ENCODE measurements around the gene MYZAP.

Gene MYZAP

GRCh38 chr15:57589754-57590153 is 1.9 kb upstream of the MYZAP start:
- Histone ChIP-seq H3K9me2 (replicated peaks; ENCODE audit: low read depth, low read length) (no peaks in the 10 kb centered on the region), H3F3A (ENCODE audit: low read depth) (no peaks in the 10 kb centered on the region), H3K4me2 (ENCODE audit: low read depth, low read length, poor library complexity, severe bottlenecking) (no peak overlapping the region), H3K4me1 (ENCODE audit: insufficient read depth, low read length, poor library complexity, severe bottlenecking) (peaks cover under 1% of the 10 kb centered on the region), H3K4me3 (ENCODE audit: low read length, poor library complexity, severe bottlenecking) (no peak overlapping the region), H3K36me3 (ENCODE audit: insufficient read depth, low read length) (no peaks in the 10 kb centered on the region), H3K9ac (ENCODE audit: low read depth, low read length, poor library complexity, severe bottlenecking) (no peak overlapping the region), H2AFZ (ENCODE audit: low read length) (no peak overlapping the region), H3K27me3 (ENCODE audit: insufficient read depth, low read length, poor library complexity, severe bottlenecking) (no peaks in the 10 kb centered on the region), H4K20me1 (ENCODE audit: insufficient read depth, low read length, poor library complexity, severe bottlenecking) (no peaks in the 10 kb centered on the region), H3K9me3 (ENCODE audit: insufficient read depth, low read depth, low read length) (no peaks in the 10 kb centered on the region), H3K79me2 (ENCODE audit: insufficient read depth, low read length) (no peaks in the 10 kb centered on the region)
- no peak for TF ChIP-seq CTCF (conservative IDR thresholded peaks at IDR 0.05; ENCODE audit: low read length)
- no peak for TF ChIP-seq EZH2phosphoT487 (IDR thresholded peaks at IDR 0.05; ENCODE audit: borderline replicate concordance)

GRCh38 chr15:57591237-57591821 is 375 bp upstream of the MYZAP start:
- no peaks in the 10 kb centered on the region for H3K79me2 ChIP-seq (ENCODE audit: insufficient read depth, low read length)
- no peaks in the 10 kb centered on the region for H3K27me3 ChIP-seq (ENCODE audit: insufficient read depth, low read length, poor library complexity, severe bottlenecking)
- H3K9me3 ChIP-seq (ENCODE audit: insufficient read depth, low read depth, low read length): no peaks in the 10 kb centered on the region
- TF ChIP-seq EZH2phosphoT487 (IDR thresholded peaks at IDR 0.05; ENCODE audit: borderline replicate concordance): no peak
- no peak for TF ChIP-seq CTCF (conservative IDR thresholded peaks at IDR 0.05; ENCODE audit: low read length)
- no peaks in the 10 kb centered on the region for H3K36me3 ChIP-seq (ENCODE audit: insufficient read depth, low read length)
- H3F3A ChIP-seq (ENCODE audit: low read depth): no peaks in the 10 kb centered on the region
- H3K4me2 ChIP-seq (ENCODE audit: low read depth, low read length, poor library complexity, severe bottlenecking): no peak overlapping the region
- H2AFZ ChIP-seq (ENCODE audit: low read length): no peak overlapping the region
- H3K9ac ChIP-seq (ENCODE audit: low read depth, low read length, poor library complexity, severe bottlenecking): no peak overlapping the region
- H4K20me1 ChIP-seq (ENCODE audit: insufficient read depth, low read length, poor library complexity, severe bottlenecking): no peaks in the 10 kb centered on the region
- H3K4me3 ChIP-seq (ENCODE audit: low read length, poor library complexity, severe bottlenecking): no peak overlapping the region
- no peaks in the 10 kb centered on the region for H3K9me2 ChIP-seq (replicated peaks; ENCODE audit: low read depth, low read length)
- peaks cover 7% of the 10 kb centered on the region for H3K4me1 ChIP-seq (ENCODE audit: insufficient read depth, low read length, poor library complexity, severe bottlenecking)

- no peaks in the 10 kb centered on the region for H3K9me2 ChIP-seq (replicated peaks; ENCODE audit: low read depth, low read length)
- H3K36me3 ChIP-seq (ENCODE audit: insufficient read depth, low read length): no peaks in the 10 kb centered on the region
- H3K27me3 ChIP-seq (ENCODE audit: insufficient read depth, low read length, poor library complexity, severe bottlenecking): no peaks in the 10 kb centered on the region
- H3K4me3 ChIP-seq (ENCODE audit: low read length, poor library complexity, severe bottlenecking): no peak overlapping the region
- peaks cover 7% of the 10 kb centered on the region for H3K4me1 ChIP-seq (ENCODE audit: insufficient read depth, low read length, poor library complexity, severe bottlenecking)
- H3K9ac ChIP-seq (ENCODE audit: low read depth, low read length, poor library complexity, severe bottlenecking): no peak overlapping the region
- H3K79me2 ChIP-seq (ENCODE audit: insufficient read depth, low read length): no peaks in the 10 kb centered on the region
- H3K4me2 ChIP-seq (ENCODE audit: low read depth, low read length, poor library complexity, severe bottlenecking): no peak overlapping the region
- H4K20me1 ChIP-seq (ENCODE audit: insufficient read depth, low read length, poor library complexity, severe bottlenecking): no peaks in the 10 kb centered on the region
- no peak for TF ChIP-seq CTCF (conservative IDR thresholded peaks at IDR 0.05; ENCODE audit: low read length)
- H3F3A ChIP-seq (ENCODE audit: low read depth): no peaks in the 10 kb centered on the region
- no peak overlapping the region for H2AFZ ChIP-seq (ENCODE audit: low read length)
- no peaks in the 10 kb centered on the region for H3K9me3 ChIP-seq (ENCODE audit: insufficient read depth, low read depth, low read length)
Observed at GRCh38 chr15:57592426-57592825, 722 bp downstream of the MYZAP start.

Measured in Loucy (cell line).